GM18951 (cell line): Measurements from ENCODE around the gene TRIP13.

Experiments used
- POLR2A ChIP-seq: IDR thresholded peaks from 4 replicates; pipeline ENCODE4 v1.6.1; 2011; ENCODE audit warnings: mild to moderate bottlenecking; ENCODE audit not compliant: insufficient read length, insufficient read depth; ENCODE audit errors: extremely low read depth
- in situ Hi-C: fragments of 300-500 bp; cut with MboI; formaldehyde crosslinking; loops from one replicate; pipeline ENCODE4 v1.12.0; 2022; ENCODE audit warnings: low sequenced_read_pairs, mixed read lengths, inconsistent platforms; ENCODE audit not compliant: unreplicated experiment

Gene TRIP13

GRCh38 chr5:962801-963200 is 70.1 kb downstream of the TRIP13 start:
- TF ChIP-seq POLR2A, result no peak
- in situ Hi-C loops, result no loop called here

GRCh38 chr5:963310-963672 is 70.6 kb downstream of the TRIP13 start:
- no peak for TF ChIP-seq POLR2A
- in situ Hi-C loops, result no loop called here

GRCh38 chr5:963673-964531 is 71.2 kb downstream of the TRIP13 start:
- no peak for TF ChIP-seq POLR2A
- in situ Hi-C loops, result no loop called here

GRCh38 chr5:964821-965220 is 72.1 kb downstream of the TRIP13 start:
- in situ Hi-C loops, result no loop called here
- TF ChIP-seq POLR2A, result no peak

- in situ Hi-C loops, result no loop called here
Measured at GRCh38 chr5:965604-966344, 73.1 kb downstream of the TRIP13 start.

DNA sequence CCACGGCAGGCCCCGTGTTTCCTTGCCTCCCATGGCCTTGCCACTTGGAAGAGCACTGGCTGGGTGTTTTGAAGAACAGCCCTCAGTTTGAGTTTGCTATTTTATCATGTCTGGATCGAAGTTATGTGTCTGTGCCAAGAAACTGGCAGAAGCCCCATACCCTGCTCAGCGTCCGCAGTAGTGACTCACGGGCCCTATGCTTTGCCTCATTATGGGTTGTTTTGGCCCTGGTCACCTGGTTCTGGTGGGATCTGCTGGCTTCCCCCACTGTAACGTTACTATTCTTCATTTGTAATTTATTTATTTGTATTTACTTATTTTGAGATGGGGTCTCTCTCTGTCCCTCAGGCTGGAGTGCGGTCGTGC is 73.6 kb downstream of the TRIP13 start:
- in situ Hi-C loops, result no loop called here
- no peak for TF ChIP-seq POLR2A

More at GRCh38 chr5:965604-966344, 73.1 kb downstream of the TRIP13 start:
- no peak for TF ChIP-seq POLR2A

GRCh38 chr5:966941-967340 is 74.3 kb downstream of the TRIP13 start:
- in situ Hi-C loops, result no loop called here
- TF ChIP-seq POLR2A, result no peak
